BJ (cell line): ENCODE data around the gene ELP5. TPM values are rescaled to one million over a fixed set of nuclear protein-coding genes. Genes with fewer than 3 reads are reported as not detected.

ENCODE experiments used
- CTCF ChIA-PET: fragments of 350-600 bp; formaldehyde crosslinking; extraction: SDS; loops from one replicate; lab custom pipeline; 2021; ENCODE audit warnings: antibody characterized with exemption, inconsistent platforms; lab: Yijun Ruan, JAX
- POLR2A ChIA-PET: fragments of 300-600 bp; sonication (Branson Sonifier 250); formaldehyde crosslinking; extraction: SDS; loops from one replicate; lab custom pipeline; 2021; ENCODE audit warnings: antibody characterized with exemption; lab: Charles Lee
- DNase-seq: peaks from one replicate; pipeline ENCODE4 v3.0.0-alpha.2; 2011; ENCODE audit warnings: low read depth
- H3K27me3 ChIP-seq: 2 replicates; pipeline ENCODE4 v1.6.0; 2011; ENCODE audit warnings: low read length; ENCODE audit not compliant: control insufficient read depth, insufficient read depth
- H3K36me3 ChIP-seq: 2 replicates; pipeline ENCODE4 v1.5.1; 2011; ENCODE audit warnings: low read length; ENCODE audit not compliant: control insufficient read depth, insufficient read depth
- H3K4me3 ChIP-seq: 2 replicates; pipeline ENCODE4 v1.5.1; 2011; ENCODE audit warnings: low read depth, mild to moderate bottlenecking, control low read depth, low read length
- CTCF ChIP-seq: IDR thresholded peaks from 2 replicates; pipeline ENCODE4 v1.5.1; 2011; ENCODE audit warnings: low read depth, mild to moderate bottlenecking, control low read depth, inconsistent platforms, low read length, moderate library complexity; ENCODE audit not compliant: insufficient read depth
- polyA plus RNA-seq: library from polyadenylated mRNA; depleted of rRNA; stranded (reverse); fragments of >200 nt; gene quantifications from 2 replicates; pipeline ENCODE4 v1.2.3, GENCODE V29; 2011

Gene ELP5
- polyA plus RNA-seq, 1 experiment = 35.6 TPM

GRCh38 chr17:7248796-7249195, 3.2 kb upstream of the ELP5 start:
- Histone ChIP-seq H3K27me3 (no peaks in the 10 kb centered on the region), H3K4me3 (no peak overlapping the region), H3K36me3 (peaks cover 4% of the 10 kb centered on the region; the same call in 1 of the 2 replicates)
- CTCF ChIA-PET = interaction anchor here (1.0 to 2.2 kb wide), 3 partner anchors 29 to 78 kb away, joined by 4 to 8 read pairs (median 4); partner anchors contain the start of genes ACADVL and DLG4
- DNase-seq = no peak
- TF ChIP-seq CTCF = no peak
- POLR2A ChIA-PET = no interaction called here

GRCh38 chr17:7249214-7249613, 2.8 kb upstream of the ELP5 start:
- Histone ChIP-seq H3K36me3 (peaks cover 6% of the 10 kb centered on the region; the same call in 1 of the 2 replicates), H3K4me3 (no peak overlapping the region), H3K27me3 (no peaks in the 10 kb centered on the region)
- ChIA-PET POLR2A (no interaction called here), CTCF (interaction anchor here (1.2 to 2.2 kb wide), 2 partner anchors 29 to 47 kb away, joined by 4 to 8 read pairs; partner anchors contain the start of genes ACADVL and DLG4)
- no peak for DNase-seq
- TF ChIP-seq CTCF = no peak

DNA sequence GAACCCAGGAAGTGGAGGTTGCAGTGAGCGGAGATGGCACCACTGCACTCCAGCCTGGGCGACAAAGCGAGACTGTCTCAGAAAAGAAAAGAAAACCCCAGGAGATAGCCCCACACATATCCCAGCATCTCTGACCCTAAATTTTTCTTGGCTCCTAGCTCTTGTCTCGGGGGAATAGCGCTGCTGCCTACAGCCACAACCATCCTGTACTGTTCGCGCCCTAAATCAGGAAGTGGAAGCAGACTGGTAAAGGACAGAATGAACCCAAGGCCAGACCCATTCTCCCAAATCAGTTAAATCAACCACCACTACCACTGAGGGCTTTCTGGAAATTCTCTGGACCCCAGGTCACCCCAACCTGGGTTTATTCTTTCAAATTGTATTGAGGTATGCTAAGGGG, 2.2 kb upstream of the ELP5 start:
- TF ChIP-seq CTCF = no peak
- Histone ChIP-seq H3K4me3 (peak overlapping the region; percentile 78), H3K27me3 (no peaks in the 10 kb centered on the region), H3K36me3 (peaks cover 9% of the 10 kb centered on the region; the same call in 1 of the 2 replicates)
- ChIA-PET CTCF (interaction anchor here (2.2 kb wide), 1 partner anchor 47 kb away, joined by 8 read pairs; no protein-coding TSS in a partner anchor), POLR2A (no interaction called here)
- DNase-seq = no peak

DNA sequence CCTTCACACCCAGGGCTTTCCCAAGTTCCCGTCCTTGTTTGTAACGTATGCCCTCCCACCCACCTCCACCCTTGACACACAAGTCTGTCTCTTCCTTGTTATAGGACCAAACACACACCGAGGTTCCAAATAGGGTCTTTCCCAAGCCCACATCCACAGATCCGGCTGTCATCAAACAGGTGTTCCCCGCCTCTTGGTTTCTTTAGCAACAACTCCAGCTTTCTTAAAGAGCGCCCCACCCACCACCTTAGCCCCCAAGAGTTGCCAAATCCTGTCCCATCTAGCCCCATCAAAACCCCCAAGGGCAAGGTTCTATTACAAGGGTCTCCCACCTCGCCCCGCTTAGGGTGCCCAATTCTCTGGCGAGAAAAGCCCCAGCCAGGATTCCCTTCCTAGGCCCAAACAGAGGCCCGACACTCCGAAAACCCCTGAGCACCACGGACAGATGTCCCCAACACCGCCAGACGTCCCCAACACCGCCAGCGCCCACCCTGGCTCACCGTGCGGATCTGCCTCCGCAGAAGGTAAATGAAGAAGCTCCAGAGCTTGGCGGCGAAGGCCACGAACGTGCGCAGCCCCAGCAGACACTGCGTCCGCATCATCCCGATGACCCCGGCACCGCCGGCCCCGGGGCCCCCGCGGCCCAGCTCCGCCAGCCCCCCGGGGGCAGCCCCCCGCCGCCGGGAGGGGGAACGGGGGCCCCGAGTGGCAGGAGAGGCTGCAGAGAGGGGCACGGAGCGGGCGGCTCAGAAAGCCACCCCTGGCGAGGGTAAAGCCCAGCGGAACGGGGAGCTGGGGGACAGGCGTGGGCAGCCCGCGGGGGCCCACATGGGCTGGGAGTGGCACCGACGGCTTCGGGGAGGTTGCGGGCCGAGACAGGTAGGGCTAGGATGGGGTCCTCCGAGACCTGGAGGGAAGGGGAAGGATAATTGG, 1.1 kb upstream of the ELP5 start:
- Histone ChIP-seq H3K4me3 (peak overlapping the region; percentile 78), H3K27me3 (no peaks in the 10 kb centered on the region), H3K36me3 (peaks cover 8% of the 10 kb centered on the region; the same call in 1 of the 2 replicates)
- ChIA-PET POLR2A (interaction anchor here (0.6 to 1.0 kb wide), 4 partner anchors 8 to 33 kb away, joined by 3 to 6 read pairs (median 4); partner anchors contain the start of genes ACADVL, DLG4 and GABARAP), CTCF (interaction anchor here (0.7 to 1.1 kb wide), 7 partner anchors 16 to 435 kb away, joined by 3 to 4 read pairs (median 3); partner anchors contain the start of gene DVL2)
- TF ChIP-seq CTCF = no peak
- DNase-seq = no peak
